ENCODE measurements around the gene CAMKK2.

DNA sequence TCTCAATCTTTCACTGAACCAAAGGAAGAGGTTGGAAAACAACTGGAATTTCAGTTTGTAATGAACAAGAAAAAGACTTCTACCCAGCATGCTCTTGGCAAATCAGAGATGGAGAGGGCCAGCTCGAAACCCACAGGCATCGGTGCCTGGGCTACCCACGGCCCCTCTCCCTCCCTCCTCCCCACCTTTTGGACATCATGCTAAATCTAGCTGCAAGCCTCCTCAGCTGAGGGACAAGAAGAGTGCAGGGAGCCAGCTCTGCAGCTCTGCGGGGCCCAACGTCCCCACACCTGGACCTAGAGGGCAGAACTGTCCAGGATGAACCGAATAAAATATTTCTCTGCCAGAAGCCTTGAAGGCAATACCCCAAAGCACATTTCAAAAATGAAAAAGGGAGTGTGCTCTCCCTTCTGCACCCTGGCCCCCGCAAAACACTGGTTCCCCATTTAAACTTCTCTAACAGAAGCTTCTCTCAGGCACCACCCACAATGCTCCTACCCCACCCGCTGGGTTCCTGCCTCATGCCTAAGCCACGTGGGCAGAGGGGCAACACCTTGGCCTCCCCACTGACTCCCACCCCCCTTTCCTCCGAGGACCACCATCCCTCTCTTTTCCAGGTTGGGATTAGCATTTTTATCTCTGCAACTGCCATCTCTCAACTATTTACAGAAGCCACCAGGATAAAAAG is 8.2 kb downstream of the CAMKK2 start:
- no peak for TF ChIP-seq POLR2A (IDR thresholded peaks at IDR 0.05; ENCODE audit: extremely low read depth, insufficient read length)
- TF ChIP-seq CTCF (IDR thresholded peaks at IDR 0.05; ENCODE audit: low read depth, low read length), result no peak

Measured in NB4 (cell line).